HCT116 (cell line): Measurements from ENCODE around the gene SYTL4. TPM values are rescaled to one million over a fixed set of nuclear protein-coding genes. Genes with fewer than 3 reads are reported as not detected.
A peak's percentile ranks its signal among the peaks of the same experiment; 100 is the strongest.

ENCODE experiments used
- ATAC-seq: fragments of 200-7000 bp; cut with Tn5 transposase; 2 replicates; pipeline ENCODE4 v1.9.1; 2020; ENCODE audit warnings: mild to moderate bottlenecking, moderate library complexity
- BruUV-seq: library from RNA; stranded (reverse); fragments of 400-500 nt; replicated peaks from 2 replicates; lab custom pipeline; 2021; lab: Mats Ljungman, UMichigan
- CTCF ChIA-PET: fragments of 300-600 bp; sonication (Branson Sonifier 250); formaldehyde crosslinking; loops from one replicate; lab custom pipeline; 2021; ENCODE audit warnings: antibody characterized with exemption; lab: Charles Lee
- POLR2A ChIA-PET: fragments of 300-600, 350-600 bp; sonication (Branson Sonifier 250); formaldehyde crosslinking; loops from one replicate; lab custom pipeline; 2021; ENCODE audit warnings: antibody characterized with exemption; lab: Charles Lee
- RAD21 ChIA-PET, 2 experiments: fragments of 300-600 bp; sonication (Branson Sonifier 250); formaldehyde crosslinking; loops; one replicate each; lab custom pipeline; 2023; ENCODE audit warnings: low total read pairs in 2 of 2; ENCODE audit not compliant: uncharacterized antibody in 2 of 2, unreplicated experiment in 2 of 2, low non-redundant PET in 1 of 2; lab: Charles Lee
- DNase-seq: peaks from one replicate; pipeline ENCODE4 v3.0.0-alpha.2; 2010; ENCODE audit warnings: low read depth, low spot score
- H2AFZ ChIP-seq: fragments of 200-600 bp; shearing (Covaris generic), sonication (generic); 2 replicates; pipeline ENCODE4 v1.6.1; 2017; ENCODE audit warnings: low read depth, mixed run types, mixed read lengths, antibody characterized with exemption, low read length; ENCODE audit not compliant: poor library complexity, severe bottlenecking
- H3K27ac ChIP-seq: 2 replicates; pipeline ENCODE4 v1.5.1; 2012; ENCODE audit warnings: low read depth, low read length
- H3K27me3 ChIP-seq: fragments of 200-600 bp; sonication (generic); 2 replicates; pipeline ENCODE4 v1.6.1; 2016; ENCODE audit warnings: mixed run types, low read length, mixed read lengths; ENCODE audit not compliant: insufficient read depth
- H3K36me3 ChIP-seq, 2 experiments: fragments of 200-500 bp in 1 of 2; fragments of 200-600 bp in 1 of 2; sonication (Bioruptor generic) in 1 of 2; sonication (generic) in 1 of 2; 2 replicates each; pipeline versions ENCODE4 v1.5.1 to v1.6.1; 2014 to 2016; ENCODE audit warnings: low read length in 2 of 2, inconsistent platforms in 1 of 2, mixed read lengths in 1 of 2, mixed run types in 1 of 2; ENCODE audit not compliant: insufficient read depth in 2 of 2, control insufficient read depth in 1 of 2
- H3K4me1 ChIP-seq, 2 experiments: fragments of 200-600 bp in 1 of 2; sonication (generic) in 1 of 2; 2 replicates each; pipeline versions ENCODE4 v1.5.1 to v1.6.1; 2012 to 2017; ENCODE audit warnings: low read length in 2 of 2, inconsistent platforms in 1 of 2, mild to moderate bottlenecking in 1 of 2, mixed read lengths in 1 of 2, mixed run types in 1 of 2, moderate library complexity in 1 of 2; ENCODE audit not compliant: insufficient read depth in 2 of 2, control insufficient read depth in 1 of 2
- H3K4me2 ChIP-seq: fragments of 200-600 bp; sonication (generic); 2 replicates; pipeline ENCODE4 v1.6.1; 2017; ENCODE audit warnings: mixed run types, low read length, mixed read lengths
- H3K4me3 ChIP-seq, 2 experiments: fragments of 200-600 bp in 1 of 2; sonication (generic) in 1 of 2; replicated peaks in 1 of 2; 2 replicates each; pipeline ENCODE4 v1.5.1; 2011 to 2016; ENCODE audit warnings: low read length in 2 of 2, control low read depth in 1 of 2, low read depth in 1 of 2, mild to moderate bottlenecking in 1 of 2, mixed read lengths in 1 of 2, mixed run types in 1 of 2
- H3K79me2 ChIP-seq: fragments of 200-600 bp; sonication (generic); 2 replicates; pipeline ENCODE4 v1.6.1; 2017; ENCODE audit warnings: mild to moderate bottlenecking, mixed run types, low read length, moderate library complexity, mixed read lengths; ENCODE audit not compliant: insufficient read depth
- H3K9ac ChIP-seq: fragments of 200-600 bp; sonication (generic); 2 replicates; pipeline ENCODE4 v1.6.1; 2016; ENCODE audit warnings: low read length, mixed read lengths
- H3K9me2 ChIP-seq: fragments of 200-600 bp; sonication (generic), shearing (Covaris generic); 2 replicates; pipeline ENCODE4 v1.6.1; 2017; ENCODE audit warnings: mixed run types, mild to moderate bottlenecking, moderate library complexity; ENCODE audit not compliant: insufficient read depth
- H3K9me3 ChIP-seq, 2 experiments: fragments of 200-500 bp in 1 of 2; fragments of 200-600 bp in 1 of 2; sonication (Bioruptor generic) in 1 of 2; sonication (generic) in 1 of 2; 2 replicates each; pipeline ENCODE4 v1.6.1; 2014 to 2017; ENCODE audit warnings: low read length in 2 of 2, mixed read lengths in 2 of 2, inconsistent platforms in 1 of 2, low read depth in 1 of 2, mild to moderate bottlenecking in 1 of 2, mixed run types in 1 of 2, moderate library complexity in 1 of 2; ENCODE audit not compliant: control insufficient read depth in 1 of 2, insufficient read depth in 1 of 2
- H4K20me1 ChIP-seq: fragments of 200-600 bp; sonication (generic), shearing (Covaris generic); 2 replicates; pipeline ENCODE4 v1.6.1; 2017; ENCODE audit warnings: mixed run types, mild to moderate bottlenecking, moderate library complexity; ENCODE audit not compliant: insufficient read depth
- EGR1 ChIP-seq: IDR thresholded peaks from 2 replicates; pipeline ENCODE4 v1.6.1; 2012; ENCODE audit warnings: low read depth
- EZH2phosphoT487 ChIP-seq: fragments of 200-600 bp; IDR thresholded peaks from 2 replicates; pipeline ENCODE4 v1.6.1; 2018; ENCODE audit warnings: antibody characterized with exemption, borderline replicate concordance
- SIN3A ChIP-seq: IDR thresholded peaks from 2 replicates; pipeline ENCODE4 v1.6.1; 2012; ENCODE audit warnings: low read depth
- SP1 ChIP-seq: IDR thresholded peaks from 2 replicates; pipeline ENCODE4 v1.6.1; 2012; ENCODE audit warnings: low read depth
- TCF7L2 ChIP-seq: IDR thresholded peaks from 2 replicates; pipeline ENCODE4 v1.7.0; 2011; ENCODE audit warnings: borderline replicate concordance, inconsistent platforms; ENCODE audit not compliant: insufficient read depth, insufficient read length; ENCODE audit errors: extremely low read depth
- intact Hi-C: fragments of 100-400 bp; cut with micrococcal nuclease; formaldehyde crosslinking; loops from 2 replicates; pipeline ENCODE4 v1.10.0; 2022
- total RNA-seq: library from RNA; stranded (reverse); gene quantifications from one replicate; pipeline ENCODE4 v1.2.1, GENCODE V29; 2021; ENCODE audit not compliant: unreplicated experiment
- TF ChIP-seq, protein P1 (sequence below): IDR thresholded peaks from 2 replicates; pipeline ENCODE4 v1.6.1; 2012; ENCODE audit warnings: low read depth

Gene SYTL4
- total RNA-seq, 1 experiment from 2014 or later, result 8.8 TPM

DNA sequence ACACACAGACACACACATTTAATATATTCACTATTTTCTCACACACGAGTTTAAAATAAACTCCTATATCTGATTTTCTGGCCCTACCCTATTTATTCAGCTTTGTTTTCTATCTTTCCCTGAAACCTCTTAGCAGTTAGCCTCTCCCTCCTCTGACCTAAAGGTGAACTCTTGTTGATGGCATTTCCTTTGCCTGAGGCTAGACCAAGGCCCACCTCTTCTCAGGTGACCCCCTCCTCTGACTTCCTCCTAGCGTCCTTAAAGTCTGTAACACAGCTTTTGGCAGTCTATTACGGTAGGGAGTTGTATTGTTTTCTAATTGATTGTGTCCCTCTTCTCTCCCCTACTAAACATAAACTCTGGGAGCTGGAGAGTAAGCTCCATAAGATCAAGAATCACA, 89.6 kb downstream of the SYTL4 start:
- intact Hi-C loops, result no loop called here
- ATAC-seq (no peak), DNase-seq (no peak)
- ChIA-PET CTCF (no interaction called here), RAD21 (no interaction called here), POLR2A (no interaction called here)
- H3K4me2 ChIP-seq, result peak overlapping the region; percentile 32; the same call in 1 of the 2 replicates
- H3K36me3 ChIP-seq, result no peaks in the 10 kb centered on the region
- H3K9me3 ChIP-seq, result no peaks in the 10 kb centered on the region
- no peaks in the 10 kb centered on the region for H3K79me2 ChIP-seq
- H3K9me2 ChIP-seq, result no peaks in the 10 kb centered on the region
- H4K20me1 ChIP-seq, result no peaks in the 10 kb centered on the region
- H3K4me3 ChIP-seq, result no peak overlapping the region
- peaks cover 23 to 56% of the 10 kb centered on the region in 2 experiments for H3K4me1 ChIP-seq
- no peak overlapping the region for H3K9ac ChIP-seq
- no TSS peak for BruUV-seq
- no peak overlapping the region for H2AFZ ChIP-seq
- no peak overlapping the region for H3K27ac ChIP-seq
- TF ChIP-seq EGR1, result no peak
- TF ChIP-seq, protein P1, sequence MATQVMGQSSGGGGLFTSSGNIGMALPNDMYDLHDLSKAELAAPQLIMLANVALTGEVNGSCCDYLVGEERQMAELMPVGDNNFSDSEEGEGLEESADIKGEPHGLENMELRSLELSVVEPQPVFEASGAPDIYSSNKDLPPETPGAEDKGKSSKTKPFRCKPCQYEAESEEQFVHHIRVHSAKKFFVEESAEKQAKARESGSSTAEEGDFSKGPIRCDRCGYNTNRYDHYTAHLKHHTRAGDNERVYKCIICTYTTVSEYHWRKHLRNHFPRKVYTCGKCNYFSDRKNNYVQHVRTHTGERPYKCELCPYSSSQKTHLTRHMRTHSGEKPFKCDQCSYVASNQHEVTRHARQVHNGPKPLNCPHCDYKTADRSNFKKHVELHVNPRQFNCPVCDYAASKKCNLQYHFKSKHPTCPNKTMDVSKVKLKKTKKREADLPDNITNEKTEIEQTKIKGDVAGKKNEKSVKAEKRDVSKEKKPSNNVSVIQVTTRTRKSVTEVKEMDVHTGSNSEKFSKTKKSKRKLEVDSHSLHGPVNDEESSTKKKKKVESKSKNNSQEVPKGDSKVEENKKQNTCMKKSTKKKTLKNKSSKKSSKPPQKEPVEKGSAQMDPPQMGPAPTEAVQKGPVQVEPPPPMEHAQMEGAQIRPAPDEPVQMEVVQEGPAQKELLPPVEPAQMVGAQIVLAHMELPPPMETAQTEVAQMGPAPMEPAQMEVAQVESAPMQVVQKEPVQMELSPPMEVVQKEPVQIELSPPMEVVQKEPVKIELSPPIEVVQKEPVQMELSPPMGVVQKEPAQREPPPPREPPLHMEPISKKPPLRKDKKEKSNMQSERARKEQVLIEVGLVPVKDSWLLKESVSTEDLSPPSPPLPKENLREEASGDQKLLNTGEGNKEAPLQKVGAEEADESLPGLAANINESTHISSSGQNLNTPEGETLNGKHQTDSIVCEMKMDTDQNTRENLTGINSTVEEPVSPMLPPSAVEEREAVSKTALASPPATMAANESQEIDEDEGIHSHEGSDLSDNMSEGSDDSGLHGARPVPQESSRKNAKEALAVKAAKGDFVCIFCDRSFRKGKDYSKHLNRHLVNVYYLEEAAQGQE, result no peak
- TF ChIP-seq SP1, result no peak
- no peak for TF ChIP-seq TCF7L2
- TF ChIP-seq SIN3A, result no peak
- TF ChIP-seq EZH2phosphoT487, result no peak
- no peaks in the 10 kb centered on the region for H3K27me3 ChIP-seq
